Uterus (tissue), 2 donors: ENCODE data around the gene EPB41.

Source experiments
- CTCF ChIP-seq, 4 experiments: fragments of 200-600 bp in 2 of 4; fragments of 450-650 bp in 2 of 4; sonication (generic) in 2 of 4; IDR thresholded peaks; one replicate each; pipeline ENCODE4 v1.5.1; 2016 to 2019; ENCODE audit warnings: antibody characterized with exemption in 4 of 4, mild to moderate bottlenecking in 2 of 4, moderate library complexity in 1 of 4
- POLR2A ChIP-seq, 2 donors: fragments of 450-650 bp; IDR thresholded peaks; one replicate each; pipeline ENCODE4 v1.6.1; 2016; ENCODE audit warnings: antibody characterized with exemption in 2 of 2, mild to moderate bottlenecking in 1 of 2, moderate library complexity in 1 of 2

DNA sequence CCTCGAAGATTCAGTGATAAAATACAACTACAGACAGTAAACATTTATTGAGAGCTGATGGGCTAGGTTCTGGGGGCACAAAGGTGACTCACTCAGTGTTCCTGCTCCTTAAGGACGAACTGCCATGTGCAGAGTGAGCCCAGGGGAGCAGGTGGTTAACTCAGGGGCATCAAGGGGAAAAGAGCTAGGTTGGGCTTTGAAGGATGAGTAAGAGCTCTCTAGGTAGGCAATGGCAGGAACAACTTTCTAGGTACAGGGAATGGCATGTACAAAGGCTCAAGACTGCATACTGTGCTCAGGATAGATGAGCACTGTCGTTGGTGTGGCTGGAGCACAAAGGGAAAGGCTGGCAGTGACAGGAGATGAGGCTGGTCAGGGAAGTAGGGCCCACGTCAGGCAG lies 16.6 kb upstream of the EPB41 start:
- TF ChIP-seq POLR2A (IDR thresholded peaks at IDR 0.05): no peak
- TF ChIP-seq CTCF (IDR thresholded peaks at IDR 0.05): no peak
